GM12878 (cell line): ENCODE measurements around the gene FGD1. TPM values are rescaled to one million over a fixed set of nuclear protein-coding genes. Genes with fewer than 3 reads are reported as not detected.

Experiments
- ASH2L ChIP-seq: fragments of 300-600, 200-600 bp; sonication (generic); IDR thresholded peaks from 2 replicates; pipeline ENCODE4 v1.6.1; 2017; ENCODE audit warnings: low read depth, mild to moderate bottlenecking, borderline replicate concordance
- CBFB ChIP-seq: IDR thresholded peaks from 2 replicates; pipeline ENCODE4 v1.6.1; 2016; ENCODE audit warnings: antibody characterized with exemption, low read depth
- ETV6 ChIP-seq, 2 experiments: fragments of 450-650 bp in 1 of 2; IDR thresholded peaks in 1 of 2; conservative IDR thresholded peaks in 1 of 2; 2 replicates each; pipeline ENCODE4 v1.6.1; 2014; ENCODE audit warnings: antibody characterized with exemption in 1 of 2, borderline replicate concordance in 1 of 2, low read depth in 1 of 2, mild to moderate bottlenecking in 1 of 2, moderate library complexity in 1 of 2
- GABPA ChIP-seq: IDR thresholded peaks from 2 replicates; pipeline ENCODE4 v1.6.1; 2014; ENCODE audit warnings: antibody characterized with exemption, low read depth, mild to moderate bottlenecking, inconsistent platforms
- KLF5 ChIP-seq: fragments of 450-650 bp; IDR thresholded peaks from 2 replicates; pipeline ENCODE4 v1.6.1; 2014; ENCODE audit warnings: mild to moderate bottlenecking; ENCODE audit not compliant: partially characterized antibody
- MLLT1 ChIP-seq: fragments of 450-650 bp; IDR thresholded peaks from 2 replicates; pipeline ENCODE4 v1.6.1; 2016; ENCODE audit warnings: mild to moderate bottlenecking
- NFXL1 ChIP-seq: fragments of 450-650 bp; IDR thresholded peaks from 2 replicates; pipeline ENCODE4 v1.6.1; 2017; ENCODE audit warnings: antibody characterized with exemption, mild to moderate bottlenecking, borderline replicate concordance
- POLR2A ChIP-seq: IDR thresholded peaks from 2 replicates; pipeline ENCODE4 v1.6.1; 2011; ENCODE audit warnings: low read depth, mild to moderate bottlenecking, low read length
- PRDM15 ChIP-seq: fragments of 450-650 bp; formaldehyde crosslinking; IDR thresholded peaks from 2 replicates; pipeline ENCODE4 v1.4.0; 2020; ENCODE audit warnings: mild to moderate bottlenecking, moderate library complexity
- USF2 ChIP-seq: IDR thresholded peaks from 2 replicates; pipeline ENCODE4 v1.6.1; 2011; ENCODE audit warnings: low read depth, low read length, improper control_type of control experiment, borderline replicate concordance
- polyA plus RNA-seq, 11 experiments: library from polyadenylated mRNA; depleted of rRNA in 4 of 11; unstranded in 6 of 11; stranded (reverse) in 5 of 11; fragments of >200 nt; fragmentation: Nextera tagmentation in 4 of 11; fragmentation: Illumina TruSeq in 1 of 11; extraction: Ambion mirVana in 4 of 11; extraction: Trizol in 1 of 11; gene quantifications; 1 replicate in 1 of 11; 2 replicates in 10 of 11; pipeline versions ENCODE4 v1.2.1 to v1.2.3, GENCODE V29; 2011 to 2016; ENCODE audit warnings: inconsistent platforms in 2 of 11, missing spikeins in 2 of 11, low read depth in 1 of 11
- total RNA-seq, 4 experiments: library from RNA; depleted of rRNA in 3 of 4; stranded (reverse); fragments of >200 nt in 3 of 4; fragmentation: Illumina TruSeq in 1 of 4; extraction: Trizol in 1 of 4; gene quantifications; 2 replicates each; pipeline versions ENCODE4 v1.2.1 to v1.2.3, GENCODE V29; 2013 to 2021
- TF ChIP-seq, protein P1 (sequence below): fragments of 450-650 bp; IDR thresholded peaks from 2 replicates; pipeline ENCODE4 v1.6.1; 2017; ENCODE audit warnings: mild to moderate bottlenecking, moderate library complexity
- TF ChIP-seq, protein P2 (sequence below): IDR thresholded peaks from 2 replicates; pipeline ENCODE4 v1.6.1; 2012; ENCODE audit warnings: low read depth, low read length, improper control_type of control experiment
- TF ChIP-seq, protein P3 (sequence below): fragments of 450-650 bp; IDR thresholded peaks from 2 replicates; pipeline ENCODE4 v1.6.1; 2017; ENCODE audit warnings: mild to moderate bottlenecking, low read depth, inconsistent platforms; ENCODE audit not compliant: poor library complexity, severe bottlenecking

The FGD1 gene
- total and polyA plus RNA-seq, 10 of the 15 experiments (the other 5 are each of a cell fraction or from before 2014, with no cell fraction given), result 0.05 to 0.50 (median 0.45) TPM; not detected in 7

DNA sequence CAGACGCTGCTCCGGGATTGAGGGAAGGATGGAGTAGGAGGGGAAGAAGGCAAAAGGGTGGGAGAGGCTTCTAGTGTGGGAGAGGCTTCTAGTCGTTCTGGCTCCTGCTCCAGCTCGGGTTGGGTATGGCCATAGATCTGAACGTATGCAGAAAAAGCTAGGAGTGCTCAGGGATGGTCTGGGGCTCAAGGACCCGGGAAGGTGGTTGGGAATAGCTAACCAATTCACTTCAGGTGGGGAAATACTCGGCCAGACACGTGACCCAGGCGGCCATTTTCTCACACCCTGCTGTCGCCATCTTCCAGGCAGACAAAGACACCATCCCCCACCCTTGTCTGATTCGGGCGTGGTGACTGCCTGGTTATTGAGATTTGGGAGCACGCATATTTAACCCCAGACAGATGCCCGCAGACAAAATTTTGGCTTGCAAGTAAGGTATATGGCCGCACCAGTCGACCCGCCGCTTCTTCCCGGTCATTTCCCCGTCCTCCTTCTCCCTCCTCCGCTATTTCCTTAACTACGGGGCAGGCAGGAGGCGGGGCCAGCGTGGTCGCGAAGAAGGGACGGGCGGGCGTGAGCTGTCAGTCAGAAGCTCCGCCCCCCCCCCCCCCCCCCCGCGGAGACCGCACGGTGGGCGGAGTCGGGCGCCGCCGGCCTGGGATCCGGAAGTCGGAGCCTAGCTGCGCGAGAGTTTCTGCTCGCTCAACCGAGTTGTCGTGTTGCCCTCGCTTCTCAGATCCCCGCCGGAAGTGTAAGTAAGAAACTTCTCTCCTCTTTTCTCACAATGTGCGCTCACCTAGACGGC lies 33.7 kb upstream of the FGD1 start, which contains the start of gene GNL3L (continued):
- TF ChIP-seq, protein P1, sequence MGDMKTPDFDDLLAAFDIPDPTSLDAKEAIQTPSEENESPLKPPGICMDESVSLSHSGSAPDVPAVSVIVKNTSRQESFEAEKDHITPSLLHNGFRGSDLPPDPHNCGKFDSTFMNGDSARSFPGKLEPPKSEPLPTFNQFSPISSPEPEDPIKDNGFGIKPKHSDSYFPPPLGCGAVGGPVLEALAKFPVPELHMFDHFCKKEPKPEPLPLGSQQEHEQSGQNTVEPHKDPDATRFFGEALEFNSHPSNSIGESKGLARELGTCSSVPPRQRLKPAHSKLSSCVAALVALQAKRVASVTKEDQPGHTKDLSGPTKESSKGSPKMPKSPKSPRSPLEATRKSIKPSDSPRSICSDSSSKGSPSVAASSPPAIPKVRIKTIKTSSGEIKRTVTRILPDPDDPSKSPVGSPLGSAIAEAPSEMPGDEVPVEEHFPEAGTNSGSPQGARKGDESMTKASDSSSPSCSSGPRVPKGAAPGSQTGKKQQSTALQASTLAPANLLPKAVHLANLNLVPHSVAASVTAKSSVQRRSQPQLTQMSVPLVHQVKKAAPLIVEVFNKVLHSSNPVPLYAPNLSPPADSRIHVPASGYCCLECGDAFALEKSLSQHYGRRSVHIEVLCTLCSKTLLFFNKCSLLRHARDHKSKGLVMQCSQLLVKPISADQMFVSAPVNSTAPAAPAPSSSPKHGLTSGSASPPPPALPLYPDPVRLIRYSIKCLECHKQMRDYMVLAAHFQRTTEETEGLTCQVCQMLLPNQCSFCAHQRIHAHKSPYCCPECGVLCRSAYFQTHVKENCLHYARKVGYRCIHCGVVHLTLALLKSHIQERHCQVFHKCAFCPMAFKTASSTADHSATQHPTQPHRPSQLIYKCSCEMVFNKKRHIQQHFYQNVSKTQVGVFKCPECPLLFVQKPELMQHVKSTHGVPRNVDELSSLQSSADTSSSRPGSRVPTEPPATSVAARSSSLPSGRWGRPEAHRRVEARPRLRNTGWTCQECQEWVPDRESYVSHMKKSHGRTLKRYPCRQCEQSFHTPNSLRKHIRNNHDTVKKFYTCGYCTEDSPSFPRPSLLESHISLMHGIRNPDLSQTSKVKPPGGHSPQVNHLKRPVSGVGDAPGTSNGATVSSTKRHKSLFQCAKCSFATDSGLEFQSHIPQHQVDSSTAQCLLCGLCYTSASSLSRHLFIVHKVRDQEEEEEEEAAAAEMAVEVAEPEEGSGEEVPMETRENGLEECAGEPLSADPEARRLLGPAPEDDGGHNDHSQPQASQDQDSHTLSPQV, result 0 out of 2 replicates have a peak, but pooled peaks have one; percentile 26
- TF ChIP-seq, protein P2, sequence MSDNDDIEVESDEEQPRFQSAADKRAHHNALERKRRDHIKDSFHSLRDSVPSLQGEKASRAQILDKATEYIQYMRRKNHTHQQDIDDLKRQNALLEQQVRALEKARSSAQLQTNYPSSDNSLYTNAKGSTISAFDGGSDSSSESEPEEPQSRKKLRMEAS, result 0 out of 2 replicates have a peak, but pooled peaks have one; percentile 43
- TF ChIP-seq KLF5, result peak; percentile 66
- peak; percentile 93 for TF ChIP-seq NFXL1
- TF ChIP-seq PRDM15, result 0 out of 2 replicates have a peak, but pooled peaks have one; percentile 47
- TF ChIP-seq POLR2A, result peak; percentile 82
- no peak for TF ChIP-seq ASH2L
- peak; percentile 63 for TF ChIP-seq USF2
- peak; percentile 4; the same call in 1 of the 2 replicates for TF ChIP-seq CBFB
- TF ChIP-seq, protein P3, sequence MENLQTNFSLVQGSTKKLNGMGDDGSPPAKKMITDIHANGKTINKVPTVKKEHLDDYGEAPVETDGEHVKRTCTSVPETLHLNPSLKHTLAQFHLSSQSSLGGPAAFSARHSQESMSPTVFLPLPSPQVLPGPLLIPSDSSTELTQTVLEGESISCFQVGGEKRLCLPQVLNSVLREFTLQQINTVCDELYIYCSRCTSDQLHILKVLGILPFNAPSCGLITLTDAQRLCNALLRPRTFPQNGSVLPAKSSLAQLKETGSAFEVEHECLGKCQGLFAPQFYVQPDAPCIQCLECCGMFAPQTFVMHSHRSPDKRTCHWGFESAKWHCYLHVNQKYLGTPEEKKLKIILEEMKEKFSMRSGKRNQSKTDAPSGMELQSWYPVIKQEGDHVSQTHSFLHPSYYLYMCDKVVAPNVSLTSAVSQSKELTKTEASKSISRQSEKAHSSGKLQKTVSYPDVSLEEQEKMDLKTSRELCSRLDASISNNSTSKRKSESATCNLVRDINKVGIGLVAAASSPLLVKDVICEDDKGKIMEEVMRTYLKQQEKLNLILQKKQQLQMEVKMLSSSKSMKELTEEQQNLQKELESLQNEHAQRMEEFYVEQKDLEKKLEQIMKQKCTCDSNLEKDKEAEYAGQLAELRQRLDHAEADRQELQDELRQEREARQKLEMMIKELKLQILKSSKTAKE, result peak; percentile 48
- TF ChIP-seq GABPA, result peak; percentile 74
- TF ChIP-seq MLLT1, result peak; percentile 40; the same call in 1 of the 2 replicates
- TF ChIP-seq ETV6 (conservative IDR thresholded peaks at IDR 0.05 in 1 of 2, IDR thresholded peaks at IDR 0.05 in 1 of 2; ENCODE audit: borderline replicate concordance in 1 of 2, low read depth in 1 of 2), result peak in 1 of 2 experiments; percentile 28; a peak in 1 of 4 replicates
